ENCODE data around the gene KLHL8.
A peak's percentile ranks its signal among the peaks of the same experiment; 100 is the strongest.

Gene KLHL8

GRCh38 chr4:87220094-87220822 lies at the start of gene KLHL8:
KLHL8 (minus strand) TSS chr4:87220618; CDS start chr4:87195539, 25,079 bp downstream.
- DNase-seq, result peak; percentile 81 to 89

GRCh38 chr4:87270144-87270543 lies 49.7 kb upstream of the KLHL8 start:
- peak; percentile 22 to 70 for DNase-seq

- DNase-seq, result no peak
Measured at GRCh38 chr4:87268411-87268810, 48.0 kb upstream of the KLHL8 start.

GRCh38 chr4:87266986-87267385 lies 46.6 kb upstream of the KLHL8 start:
- no peak for DNase-seq

GRCh38 chr4:87262886-87263285 lies 42.5 kb upstream of the KLHL8 start:
- DNase-seq, result no peak

- DNase-seq, result no peak
Measured at GRCh38 chr4:87260477-87260876, 40.1 kb upstream of the KLHL8 start.

DNA sequence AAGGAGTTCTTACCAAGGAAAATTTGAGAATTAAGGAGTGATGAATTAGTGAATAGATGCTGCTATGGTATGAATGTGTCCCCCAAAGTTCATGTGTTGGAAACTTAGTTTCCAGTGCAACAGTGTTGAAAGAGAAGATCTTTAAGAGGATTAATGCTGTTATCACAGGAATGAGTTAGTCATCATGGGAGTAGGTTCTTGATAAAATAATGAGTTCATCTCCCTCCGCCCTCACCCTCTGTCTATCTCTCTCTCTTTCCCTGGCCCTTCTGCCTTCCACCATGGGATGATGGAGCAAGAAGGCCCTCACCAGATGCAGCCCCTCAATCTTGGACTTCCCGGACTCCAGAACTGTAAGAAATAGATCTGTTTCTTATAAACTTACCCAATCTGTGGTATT lies 38.3 kb upstream of the KLHL8 start:
- DNase-seq, result no peak

DNA sequence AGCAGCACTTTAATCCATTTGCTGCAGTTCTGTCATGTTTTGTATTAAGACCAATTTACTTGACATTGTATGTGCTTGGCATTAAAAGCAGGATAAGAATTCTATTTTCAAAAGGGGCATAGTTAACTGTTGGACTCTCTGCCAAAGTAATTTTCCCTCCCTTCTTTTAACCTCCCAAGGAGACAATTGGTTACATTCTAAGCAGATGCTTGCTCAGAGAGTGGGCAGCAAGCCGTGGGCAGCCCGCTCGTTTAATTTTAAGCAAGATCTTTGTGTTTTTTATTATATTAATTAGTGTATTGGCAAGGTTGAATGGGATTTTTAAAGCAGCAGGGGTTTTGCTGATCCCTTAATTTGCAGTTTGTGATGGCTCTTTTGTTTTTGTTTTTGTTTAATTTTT lies 37.1 kb upstream of the KLHL8 start:
- DNase-seq, result peak; percentile 17 to 56

- no peak for DNase-seq
Measured at GRCh38 chr4:87255755-87256154, 35.3 kb upstream of the KLHL8 start.

DNA sequence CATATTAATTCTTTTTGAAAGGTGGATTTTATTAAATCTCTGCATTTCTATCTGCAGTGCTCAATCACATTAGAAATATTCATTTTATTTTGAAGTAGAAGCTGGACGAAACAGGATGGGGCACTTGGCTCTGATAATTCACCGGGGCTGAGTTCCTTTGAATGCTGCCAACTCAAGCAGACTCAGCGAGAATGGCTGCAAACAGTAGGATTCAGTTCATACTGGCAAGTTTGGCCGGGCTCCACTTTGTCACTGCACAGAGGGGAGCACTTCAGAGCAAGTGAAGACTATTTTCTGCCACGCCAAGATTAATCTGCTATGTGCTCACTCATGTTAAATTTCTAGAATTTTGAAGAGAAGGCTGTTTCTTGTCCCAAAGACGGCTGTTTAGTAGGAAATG lies 30.7 kb upstream of the KLHL8 start:
- DNase-seq, result peak; percentile 64 to 83

DNA sequence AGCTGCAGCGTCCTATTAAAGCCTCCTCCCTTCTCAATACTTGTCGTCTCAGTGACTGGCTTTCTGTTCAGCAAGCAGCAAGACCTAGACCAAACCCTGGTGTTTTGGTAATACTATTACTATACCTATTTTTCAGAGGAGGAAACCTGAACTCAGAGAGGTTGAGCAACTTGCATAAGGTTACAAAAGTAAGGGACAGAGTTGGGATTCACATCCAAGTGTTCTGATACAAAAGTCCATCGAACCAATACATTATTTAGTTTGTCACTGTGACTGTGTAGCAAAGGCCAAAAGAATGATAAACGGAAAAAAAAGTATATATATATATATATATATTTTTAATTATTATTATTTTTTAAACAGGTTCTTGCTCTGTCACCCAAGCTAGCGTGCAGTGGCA lies 29.9 kb upstream of the KLHL8 start:
- no peak for DNase-seq

- DNase-seq, result no peak
Measured at GRCh38 chr4:87249332-87250019, 29.1 kb upstream of the KLHL8 start.

DNA sequence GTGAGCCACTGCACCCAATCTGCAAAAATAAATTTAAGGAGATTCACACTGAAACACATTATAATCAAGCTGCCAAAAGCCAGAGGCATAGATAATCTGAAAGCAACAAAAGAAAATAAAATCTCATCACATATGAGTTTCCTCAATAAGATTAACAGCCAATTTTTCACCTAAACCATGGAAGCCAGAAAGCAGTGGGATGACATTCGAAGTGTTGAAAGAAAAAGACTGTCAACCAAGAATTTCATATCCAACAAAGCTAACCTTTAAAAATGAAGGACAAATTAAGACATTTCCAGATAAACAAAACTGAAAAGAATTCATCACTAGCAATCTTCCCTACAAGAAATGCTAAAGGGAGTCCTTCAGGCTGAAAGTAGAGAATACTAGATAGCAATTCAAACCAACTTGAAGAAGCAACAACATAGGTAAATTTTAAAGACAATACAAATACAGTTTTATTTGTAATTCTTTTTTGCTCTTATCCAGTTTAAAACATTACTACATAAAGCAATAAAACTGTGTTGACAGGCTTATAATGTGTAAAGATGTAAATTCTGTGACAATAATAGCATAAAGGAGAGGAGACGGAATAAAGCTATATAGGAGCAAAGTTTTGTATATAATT lies 23.1 kb upstream of the KLHL8 start:
- no peak for DNase-seq

DNA sequence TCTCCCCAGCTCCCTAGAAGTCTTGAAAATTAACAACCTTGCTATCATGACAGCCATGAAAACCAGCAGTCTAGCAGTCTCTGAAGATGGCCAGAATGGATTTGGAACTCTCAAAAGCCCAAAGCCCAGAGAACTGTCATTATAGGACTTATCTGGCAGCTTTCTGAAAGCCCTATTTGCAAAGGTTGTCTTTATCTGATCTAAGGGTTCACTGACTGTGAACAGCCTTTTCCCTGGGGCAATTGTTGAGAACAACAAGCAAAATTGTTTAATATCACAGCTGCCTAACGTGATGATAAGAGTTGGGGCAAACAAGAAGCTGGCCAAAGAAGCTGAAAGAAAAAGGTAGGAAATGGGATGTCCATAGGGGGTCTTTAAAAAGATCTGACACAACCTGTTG lies 20.9 kb upstream of the KLHL8 start:
- no peak for DNase-seq

- DNase-seq, result no peak
Measured at GRCh38 chr4:87240341-87240740, 19.9 kb upstream of the KLHL8 start.

DNA sequence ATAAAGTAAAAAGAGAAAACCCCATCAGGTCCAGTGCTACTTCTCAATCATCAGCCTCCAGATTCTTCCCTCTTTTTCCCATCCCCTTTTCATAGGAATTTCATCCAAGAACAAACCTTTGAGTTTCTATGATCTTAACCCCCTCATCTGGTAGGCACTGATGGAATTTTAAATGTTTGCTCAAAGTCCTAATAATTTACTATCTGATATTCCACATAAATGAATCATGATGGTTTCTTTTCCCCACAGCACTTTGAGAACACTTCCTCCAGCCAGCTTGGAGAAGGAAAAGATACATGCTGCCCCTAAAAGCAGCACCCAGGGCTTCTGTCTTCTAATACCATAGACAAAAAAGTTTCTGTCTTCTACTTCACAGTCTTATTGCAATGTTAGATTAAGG lies 19.4 kb upstream of the KLHL8 start:
- no peak for DNase-seq

DNA sequence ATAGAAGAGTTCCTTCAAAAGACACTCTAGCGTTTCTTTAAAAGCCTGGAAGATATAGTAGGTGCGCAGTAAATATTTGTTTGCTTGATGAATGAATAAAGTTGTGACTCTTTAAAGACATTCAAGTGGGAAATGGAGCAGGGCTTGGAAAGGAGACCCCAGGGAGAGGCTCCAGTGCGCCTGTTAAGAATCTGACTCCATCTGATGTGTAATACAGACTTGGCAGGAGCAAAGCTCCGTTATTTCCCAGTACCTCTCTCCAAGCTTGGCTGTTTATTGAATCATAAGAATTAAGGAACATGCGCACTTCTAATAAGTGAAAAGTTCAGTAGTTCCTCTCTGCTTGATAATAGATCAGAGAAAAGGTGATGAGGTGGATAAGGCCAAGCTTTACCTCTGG lies 18.8 kb upstream of the KLHL8 start:
- DNase-seq, result no peak

DNA sequence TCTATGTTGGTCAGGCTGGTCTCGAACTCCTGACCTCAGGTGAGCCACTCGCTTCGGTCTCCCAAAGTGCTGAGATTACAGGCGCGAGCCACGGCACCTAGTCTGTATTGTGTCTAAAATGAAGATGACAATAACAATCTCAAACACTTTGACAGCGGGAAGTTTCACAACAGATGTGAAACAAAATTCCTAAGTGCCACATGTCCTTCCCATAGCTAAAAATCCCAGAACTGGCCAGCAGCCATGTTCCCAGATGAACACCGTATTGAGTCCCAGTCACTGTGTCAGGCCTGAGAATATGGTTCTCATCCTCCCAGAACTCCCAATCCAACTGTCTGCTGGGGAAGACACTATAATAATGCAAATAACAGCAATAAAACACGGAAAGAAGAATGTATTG lies 16.4 kb upstream of the KLHL8 start:
- no peak for DNase-seq

DNA sequence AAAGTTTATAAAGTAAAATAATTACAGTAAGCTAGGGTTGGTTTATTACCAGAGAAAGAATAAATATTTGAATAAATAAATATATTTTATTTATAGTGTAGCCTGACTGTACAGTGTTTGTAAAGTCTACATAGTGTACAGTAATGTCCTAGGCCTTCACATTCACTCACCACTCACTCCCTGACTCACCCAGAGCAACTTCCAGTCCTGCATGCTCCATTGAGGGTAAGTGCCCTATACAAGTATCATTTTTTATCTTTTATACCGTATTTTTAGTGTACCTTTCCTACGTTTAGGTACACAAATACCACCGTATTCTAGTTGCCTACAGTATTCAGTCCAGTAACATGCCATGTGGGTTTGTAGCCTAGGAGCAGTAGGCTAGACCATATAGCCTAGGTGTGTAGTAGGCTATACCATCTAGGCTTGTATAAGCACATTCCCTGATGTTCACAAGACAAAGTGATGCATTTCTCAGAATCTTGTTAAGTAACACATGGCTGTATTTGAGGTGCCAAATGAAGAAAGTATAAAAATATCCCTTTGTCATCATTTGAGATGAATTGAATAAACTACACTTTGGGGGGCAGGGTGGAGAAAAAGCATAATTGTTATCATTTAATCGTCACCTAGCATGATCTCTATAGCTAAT lies 14.7 kb upstream of the KLHL8 start:
- DNase-seq, result no peak

DNA sequence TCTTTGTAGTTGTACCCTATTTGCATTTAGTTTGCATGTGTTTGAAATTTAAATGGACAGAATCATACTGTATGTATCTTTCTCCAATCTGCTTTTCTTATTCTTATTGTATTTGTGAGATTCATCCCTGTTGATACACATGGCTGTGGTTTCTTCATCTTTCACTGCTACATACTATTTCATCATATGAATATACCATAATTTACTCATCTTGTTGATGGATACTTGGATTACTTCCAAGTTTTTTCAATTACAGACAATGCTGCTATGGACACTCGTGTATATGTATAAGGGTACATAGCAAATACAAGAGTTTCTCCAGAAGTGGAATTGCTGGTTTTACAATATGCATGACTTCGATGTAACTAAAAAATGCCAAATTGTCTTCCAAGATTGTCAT lies 11.8 kb upstream of the KLHL8 start:
- DNase-seq, result no peak

DNA sequence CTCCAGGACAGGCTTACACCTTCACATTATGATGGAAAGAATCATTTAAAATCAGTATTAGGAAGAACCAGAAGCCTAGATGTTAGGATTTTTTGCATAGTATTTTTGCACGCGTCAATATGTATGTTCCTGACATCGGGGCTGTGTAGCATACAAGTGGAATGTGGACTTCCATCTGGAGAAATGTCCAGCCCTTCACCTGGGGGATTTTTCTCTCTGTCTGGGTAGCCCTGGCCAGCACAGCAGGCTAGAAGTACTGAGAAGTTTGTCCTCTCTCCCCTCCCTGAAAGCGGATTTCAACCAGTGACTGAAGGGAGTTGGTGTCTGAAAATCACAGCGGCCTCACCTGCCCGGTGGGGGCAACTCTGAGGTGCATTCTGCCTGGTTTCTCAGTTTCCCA lies 10.4 kb upstream of the KLHL8 start:
- no peak for DNase-seq

DNA sequence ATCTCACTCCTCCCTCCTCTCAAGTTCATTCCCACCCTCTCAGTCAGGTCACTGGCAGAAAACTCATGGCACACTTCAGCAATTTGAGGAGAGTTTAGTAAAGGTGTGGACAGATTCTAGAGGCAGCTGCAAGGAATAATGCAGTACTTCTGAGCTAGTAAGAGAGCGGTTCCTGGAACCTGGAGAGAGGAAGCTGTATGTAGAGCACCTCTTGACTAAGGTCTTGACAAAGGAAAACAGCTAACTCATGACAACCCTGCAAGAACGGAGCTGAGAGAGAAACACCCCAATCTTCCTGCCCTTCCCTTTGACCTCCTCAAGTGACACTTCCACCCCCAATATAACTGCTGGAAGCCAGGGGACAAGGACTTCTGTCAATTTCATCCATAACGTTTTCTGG lies 9.6 kb upstream of the KLHL8 start:
- DNase-seq, result no peak

DNA sequence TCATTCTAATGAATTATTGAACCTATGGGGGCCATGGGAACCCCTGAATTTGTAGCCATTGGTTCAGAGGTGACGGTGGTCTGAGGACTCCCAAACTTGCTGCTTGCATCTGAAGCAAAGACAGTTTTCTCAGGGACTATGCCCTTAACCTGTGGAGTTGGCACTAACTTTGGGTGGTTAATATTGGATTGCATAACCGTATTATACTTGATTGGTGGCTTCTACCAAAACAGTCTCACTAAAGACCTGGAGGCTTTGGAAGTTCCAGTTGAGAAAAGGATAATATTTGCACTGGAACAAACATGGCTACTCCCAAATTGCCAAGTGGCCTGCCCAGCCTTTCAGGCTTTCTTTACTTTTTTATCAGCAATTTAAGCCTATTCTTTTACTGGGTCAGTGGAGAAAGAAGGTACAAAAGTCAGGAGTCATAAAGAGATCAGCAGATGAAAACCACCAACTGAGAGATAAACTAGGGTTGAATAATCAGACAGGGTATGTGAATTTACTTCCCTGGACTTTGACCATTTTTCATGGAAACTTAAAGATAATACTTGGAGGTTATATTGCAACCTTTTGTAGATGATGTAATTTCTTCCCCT lies 7.9 kb upstream of the KLHL8 start:
- DNase-seq, result no peak

All from hippocampal formation (tissue), 2 donors.